HG02981 (cell line): Measurements from ENCODE around the gene CAMK4.
"Not testable (repeated sequence)": the region's sequence is repeated elsewhere in the genome, so short reads cannot be mapped to it uniquely, and the experiment has no call there.

Source experiments
- ATAC-seq: cut with Tn5 transposase; IDR thresholded peaks from one replicate; pipeline ENCODE4 v1.9.1; 2021; ENCODE audit warnings: mild to moderate bottlenecking, moderate library complexity; ENCODE audit not compliant: unreplicated experiment

Gene CAMK4

DNA sequence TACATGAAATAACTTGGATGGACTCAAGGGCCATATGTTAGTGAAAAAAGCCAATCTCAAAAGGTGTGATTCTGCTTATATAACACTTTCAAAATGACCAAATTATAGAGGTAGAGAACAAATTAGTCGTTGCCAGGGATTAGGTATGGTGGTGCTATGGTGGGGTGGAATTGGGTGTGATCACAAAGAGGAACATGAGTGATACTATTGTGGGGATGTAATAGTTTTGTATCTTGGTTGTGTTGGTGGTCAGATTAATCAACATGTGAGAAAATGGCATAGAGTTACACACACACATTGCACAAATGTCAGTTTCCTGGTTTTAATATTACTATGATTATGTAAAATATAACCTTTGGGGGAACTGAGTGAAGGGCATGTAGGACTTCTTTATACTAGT lies 31.9 kb downstream of the CAMK4 start:
- no peak for ATAC-seq

DNA sequence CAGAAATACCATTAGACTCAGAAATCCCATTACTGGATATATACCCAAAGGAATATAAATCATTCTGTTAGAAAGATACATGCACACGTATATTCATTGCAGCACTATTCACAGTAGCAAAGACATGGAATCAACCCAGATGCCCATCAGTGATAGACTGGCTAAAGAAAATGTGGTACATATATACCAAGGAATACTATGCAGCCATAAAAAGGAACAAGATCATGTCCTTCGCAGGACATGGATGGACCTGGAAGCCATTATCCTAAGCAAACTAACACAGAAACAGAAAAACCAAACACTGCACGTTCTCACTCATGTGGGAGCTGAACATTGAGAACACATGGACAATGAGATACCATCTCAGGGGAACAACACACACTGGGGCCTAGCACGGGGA lies 33.4 kb downstream of the CAMK4 start:
- ATAC-seq: not testable (repeated sequence)

DNA sequence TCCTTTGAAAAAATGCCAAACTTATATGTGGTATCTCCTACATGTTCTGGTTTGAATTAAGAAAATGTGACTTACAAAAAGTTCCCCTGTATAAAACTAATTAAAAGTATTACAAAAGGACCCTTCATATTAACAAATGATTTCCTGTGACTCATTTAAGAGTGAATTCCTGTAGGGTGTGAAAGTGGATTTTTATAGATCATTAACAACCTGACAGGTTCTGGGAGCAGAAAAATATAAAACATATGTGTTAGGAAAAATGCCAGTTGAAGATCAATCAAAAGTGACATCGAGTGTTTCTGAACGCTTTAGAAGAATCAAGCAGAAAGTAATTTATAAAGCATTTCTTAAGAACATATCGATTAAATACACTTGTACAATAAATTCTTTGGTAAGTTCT lies 35.5 kb downstream of the CAMK4 start:
- no peak for ATAC-seq

DNA sequence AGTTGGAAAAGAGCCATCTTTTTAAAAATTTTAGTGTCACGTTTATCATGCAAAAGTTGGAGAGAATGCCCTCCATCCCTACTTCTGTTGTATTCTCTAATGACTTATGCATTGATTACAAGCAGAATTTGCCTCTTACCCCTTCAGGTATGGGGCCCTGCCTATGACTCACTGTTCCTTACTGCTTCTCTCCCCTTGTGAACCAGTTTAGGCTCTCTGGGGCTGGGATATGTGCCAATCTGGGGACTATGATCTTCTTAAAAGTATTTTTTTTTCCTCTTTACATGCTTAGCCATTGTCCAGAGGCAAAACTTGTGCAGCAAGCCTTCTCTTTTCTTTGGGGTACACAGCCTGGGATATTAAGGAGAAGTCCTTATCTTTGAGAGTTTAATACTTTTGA lies 37.4 kb downstream of the CAMK4 start:
- no peak for ATAC-seq

DNA sequence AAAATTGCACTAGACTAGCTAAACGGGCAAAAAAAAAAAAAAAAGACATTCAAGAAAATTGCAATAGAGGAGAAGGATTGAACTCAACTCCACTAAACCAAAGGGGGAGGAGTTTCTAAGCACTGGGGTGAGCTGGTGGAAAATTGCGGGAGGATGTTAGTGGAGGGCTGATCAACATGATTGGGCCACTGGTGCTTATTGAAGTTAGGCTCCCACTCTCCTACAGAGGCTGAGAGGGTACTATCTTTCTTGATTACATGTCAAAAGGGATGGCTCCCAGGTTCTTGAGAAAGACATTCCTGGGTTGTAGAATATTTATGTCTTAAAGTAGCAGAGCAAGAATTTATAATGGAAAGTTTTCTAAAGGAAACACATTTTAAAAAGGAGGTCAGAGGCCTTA lies 38.0 kb downstream of the CAMK4 start:
- no peak for ATAC-seq

DNA sequence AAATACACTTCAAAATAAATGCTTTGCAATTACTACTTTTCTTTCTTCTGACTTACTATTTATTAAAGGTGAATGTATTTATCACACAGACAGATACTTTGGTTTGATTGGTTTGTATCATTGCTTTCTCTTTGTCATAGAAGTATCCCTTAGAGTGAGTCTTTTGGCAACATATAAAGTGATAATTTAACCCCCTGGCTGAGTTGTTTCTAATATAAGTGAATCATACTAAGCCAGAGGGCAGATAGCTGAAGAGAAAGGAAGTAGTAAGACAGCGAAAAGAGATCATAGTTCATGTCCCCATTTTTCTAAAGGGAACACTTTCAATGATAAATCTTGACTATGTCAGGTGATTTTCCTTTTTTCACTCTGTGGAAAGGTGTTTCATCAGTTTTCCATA lies 38.6 kb downstream of the CAMK4 start:
- no peak for ATAC-seq

DNA sequence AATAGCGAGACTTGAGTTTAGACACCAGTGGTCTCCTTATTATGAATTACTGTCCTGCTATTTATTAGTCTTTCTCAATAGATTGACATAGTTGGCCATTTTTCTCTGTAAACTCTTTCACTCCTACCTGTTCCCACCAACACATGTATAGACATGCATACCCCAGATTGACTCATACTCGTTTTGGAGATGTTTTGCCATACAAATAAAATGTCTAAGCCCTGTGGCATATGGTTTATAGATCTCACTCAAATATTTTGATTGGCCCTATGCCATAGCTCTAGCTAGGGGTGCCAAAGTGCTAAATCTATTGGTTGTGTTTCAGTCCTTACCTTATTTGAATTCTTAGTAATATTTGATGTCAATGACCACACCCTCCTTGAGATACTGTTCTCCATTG lies 42.3 kb downstream of the CAMK4 start:
- ATAC-seq: no peak

DNA sequence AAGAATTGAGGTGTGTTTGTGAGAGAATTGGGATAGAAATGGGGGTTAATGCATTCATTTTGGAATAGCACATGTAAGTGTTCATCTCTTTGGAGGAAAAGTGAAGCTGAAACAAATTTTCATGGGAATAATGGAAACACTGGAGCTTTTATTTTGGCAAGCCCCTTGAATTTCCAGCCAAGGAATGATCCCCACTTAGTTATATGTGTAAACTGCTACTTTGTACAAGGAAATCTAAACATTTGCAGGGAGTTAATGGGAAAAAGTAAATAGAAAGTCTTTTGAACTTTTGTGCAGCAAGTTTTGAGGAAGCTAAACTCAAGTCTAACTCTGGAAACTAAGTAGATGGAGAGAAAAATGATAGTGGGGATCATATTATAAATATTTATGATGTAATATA lies 44.1 kb downstream of the CAMK4 start:
- no peak for ATAC-seq

DNA sequence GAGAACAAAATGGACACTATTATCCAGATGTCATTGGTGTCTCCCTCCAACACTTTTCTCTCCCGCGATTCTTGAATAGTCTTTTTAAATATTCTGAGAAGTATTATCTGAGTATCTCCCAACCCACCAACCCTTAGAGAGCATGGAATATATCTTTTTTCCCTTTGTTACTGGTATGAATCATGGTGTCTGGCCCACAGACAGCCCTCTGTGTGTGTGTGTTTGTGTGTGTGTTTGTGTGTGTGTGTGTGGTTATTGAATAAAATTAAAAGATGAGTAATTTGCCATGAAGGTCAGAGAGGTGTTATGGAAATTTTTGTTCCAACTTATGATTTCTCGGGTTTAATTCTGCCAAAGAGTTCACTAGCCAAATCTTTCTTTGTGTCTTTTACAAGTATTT lies 47.7 kb downstream of the CAMK4 start:
- no peak for ATAC-seq

DNA sequence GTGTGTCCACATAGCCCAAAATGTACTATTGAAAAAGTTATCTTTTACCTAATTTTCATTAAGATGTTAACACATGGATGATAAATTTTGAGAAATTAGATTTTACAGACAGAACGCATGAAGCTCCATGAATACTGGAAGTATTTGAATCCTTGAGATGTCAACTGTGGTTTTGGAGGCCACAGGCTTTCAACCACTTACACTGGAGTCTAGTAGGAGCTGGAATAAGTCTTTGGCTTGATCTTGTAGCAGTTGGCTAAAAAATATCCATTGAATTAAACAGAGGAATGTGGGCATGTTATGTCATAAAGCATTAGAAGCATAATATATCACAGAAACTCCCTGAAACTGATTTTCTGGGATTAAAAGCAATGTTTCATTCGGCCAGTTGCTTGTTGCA lies 52.9 kb downstream of the CAMK4 start:
- no peak for ATAC-seq

DNA sequence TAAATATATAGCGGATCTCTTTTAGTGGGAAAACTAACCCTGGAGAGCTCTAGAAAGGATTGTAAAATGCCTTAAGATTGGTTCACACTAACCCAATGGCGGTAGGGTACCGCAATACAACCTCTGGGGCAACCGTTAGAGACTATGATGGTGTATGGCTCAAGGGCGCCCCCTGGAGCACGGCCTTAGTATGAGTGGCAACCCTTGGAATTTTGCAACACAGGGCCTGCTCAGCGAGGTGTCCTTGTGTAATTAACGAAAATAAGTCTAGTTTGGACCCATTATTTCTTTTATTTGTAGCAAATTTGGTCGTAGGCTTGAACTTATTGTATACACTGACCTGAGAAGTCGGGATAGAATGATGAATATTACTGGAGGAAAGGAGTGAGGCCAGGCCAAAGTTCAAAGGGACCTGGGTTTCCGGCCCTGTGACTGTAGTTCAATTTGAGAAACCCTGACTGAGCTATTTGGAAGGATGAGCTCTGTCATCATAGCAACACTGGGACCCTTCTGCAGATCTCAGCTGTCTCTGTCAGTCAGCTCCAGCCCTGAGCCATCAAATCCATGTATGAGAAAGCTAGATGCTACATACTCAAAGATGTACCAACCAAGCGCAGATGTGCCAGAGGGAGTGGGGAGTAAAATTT lies 54.8 kb downstream of the CAMK4 start:
- peak; percentile 92 for ATAC-seq

DNA sequence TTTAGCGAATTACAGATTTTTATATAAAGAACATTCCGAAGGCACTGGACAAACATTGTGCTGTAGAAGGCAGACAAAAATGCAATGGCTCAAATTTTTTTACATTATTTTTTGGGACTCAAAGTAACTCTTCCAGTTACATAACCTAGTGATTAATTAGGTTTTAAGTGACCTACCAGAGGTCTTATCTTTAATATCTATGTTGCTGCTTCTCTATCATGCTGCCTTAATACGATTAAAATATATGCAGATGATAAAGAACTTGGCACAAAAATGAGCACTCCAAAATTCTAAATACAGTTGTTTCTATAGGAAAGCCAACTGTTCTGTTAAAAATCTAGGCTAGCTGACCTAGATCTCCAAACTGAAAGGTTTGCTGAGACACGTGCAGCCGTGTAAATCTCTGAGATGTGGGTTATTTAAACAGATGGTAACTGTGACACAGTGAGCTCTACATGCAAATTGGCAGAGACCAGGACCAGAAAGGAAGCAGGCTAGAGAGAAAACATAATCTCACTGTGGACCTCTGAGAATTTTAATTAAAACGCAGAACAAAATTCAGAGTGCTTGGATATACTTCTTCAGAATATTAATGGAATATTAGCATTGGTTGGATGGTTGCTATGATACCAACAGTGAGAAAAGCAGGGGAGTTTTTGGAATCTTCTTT lies 56.2 kb downstream of the CAMK4 start:
- no peak for ATAC-seq

DNA sequence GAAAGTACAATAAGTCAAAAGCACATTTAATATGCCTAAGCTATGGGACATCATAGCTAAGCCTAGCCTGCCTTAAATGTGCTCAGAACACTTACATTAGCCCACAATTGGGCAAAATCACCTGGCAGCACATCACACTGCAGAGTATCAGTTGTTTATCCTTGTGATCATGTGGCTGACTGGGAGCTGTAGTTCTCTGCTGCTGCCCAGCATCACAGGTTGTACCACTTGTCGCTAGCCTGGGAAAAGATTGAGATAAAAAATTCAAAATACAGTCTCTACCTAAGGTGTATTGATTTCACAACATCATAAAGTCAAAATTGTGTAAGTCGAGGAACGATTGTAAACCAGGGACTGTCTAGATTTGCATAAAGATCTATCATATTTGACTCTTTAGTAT lies 58.6 kb downstream of the CAMK4 start:
- ATAC-seq: no peak

DNA sequence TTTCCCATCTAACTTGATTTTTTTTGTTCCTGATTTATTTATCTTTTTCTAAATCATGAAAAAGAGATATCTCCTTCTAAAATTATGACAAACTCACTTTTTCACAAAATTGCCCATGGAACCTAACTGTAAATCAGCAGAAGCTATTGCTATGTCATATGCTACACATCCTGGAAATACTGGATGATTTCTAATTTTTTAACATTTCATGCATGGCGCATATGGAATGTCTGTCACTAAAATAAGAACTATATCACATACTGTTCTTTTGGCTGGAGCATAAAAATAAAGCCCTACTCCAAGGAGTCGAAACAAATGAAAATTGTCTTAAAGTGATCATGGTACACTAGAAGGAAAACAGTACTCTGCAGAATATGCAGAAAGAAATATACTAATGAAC lies 60.6 kb downstream of the CAMK4 start:
- no peak for ATAC-seq

DNA sequence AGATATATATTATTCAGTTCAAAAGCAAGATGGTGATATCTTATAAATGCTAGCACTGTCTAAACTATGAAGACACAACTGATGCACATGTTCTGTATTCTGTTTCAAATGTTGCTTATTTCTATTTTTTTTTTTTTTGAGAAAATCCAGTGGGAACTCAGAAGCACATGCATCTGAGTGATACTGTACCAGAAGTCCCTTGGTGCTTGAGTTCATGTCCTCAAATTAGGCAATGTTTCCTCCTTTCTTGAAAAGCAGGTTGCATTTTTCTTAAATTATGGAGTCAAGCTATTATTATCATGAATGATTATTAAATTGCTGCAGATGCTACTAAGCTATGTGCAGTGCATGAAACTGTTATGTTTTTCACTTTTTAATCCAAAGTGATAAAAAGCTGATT lies 70.4 kb downstream of the CAMK4 start:
- no peak for ATAC-seq

DNA sequence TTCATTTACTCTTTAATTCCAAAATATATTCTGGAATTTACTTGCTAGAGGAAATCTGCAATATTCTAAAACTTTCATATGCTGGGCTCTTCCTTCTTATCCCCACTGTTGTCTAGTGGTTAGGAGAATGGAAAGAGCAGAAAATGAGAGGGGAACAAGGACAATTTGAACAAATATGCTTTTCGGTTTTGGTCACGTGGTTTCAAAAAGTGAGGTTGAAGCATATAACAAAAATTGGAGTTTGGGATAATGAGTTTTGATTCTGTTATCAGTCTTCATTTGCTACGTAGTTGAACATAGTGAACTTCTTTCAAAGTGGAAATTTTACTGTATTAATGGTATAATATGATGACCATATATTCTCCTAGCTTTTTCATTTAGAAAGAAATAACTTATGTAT lies 71.5 kb downstream of the CAMK4 start:
- ATAC-seq: no peak

DNA sequence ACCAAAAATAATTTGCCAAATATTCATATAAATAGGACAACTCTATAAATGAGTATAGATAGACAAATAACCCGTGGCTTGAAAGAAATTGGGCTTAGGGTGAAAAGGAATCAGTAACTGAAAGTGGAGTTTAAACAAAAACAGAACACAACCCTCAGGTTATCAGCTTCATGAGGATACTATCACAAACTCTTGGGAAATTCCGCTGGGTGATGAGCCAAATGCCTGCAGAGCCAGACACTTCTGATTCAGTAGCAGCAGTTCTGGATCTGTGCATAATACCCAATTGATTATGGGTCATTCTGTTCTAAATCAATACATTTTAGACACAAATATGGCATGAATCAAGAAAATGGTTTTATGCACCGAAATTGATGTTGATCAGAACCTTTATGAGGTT lies 72.4 kb downstream of the CAMK4 start:
- no peak for ATAC-seq

DNA sequence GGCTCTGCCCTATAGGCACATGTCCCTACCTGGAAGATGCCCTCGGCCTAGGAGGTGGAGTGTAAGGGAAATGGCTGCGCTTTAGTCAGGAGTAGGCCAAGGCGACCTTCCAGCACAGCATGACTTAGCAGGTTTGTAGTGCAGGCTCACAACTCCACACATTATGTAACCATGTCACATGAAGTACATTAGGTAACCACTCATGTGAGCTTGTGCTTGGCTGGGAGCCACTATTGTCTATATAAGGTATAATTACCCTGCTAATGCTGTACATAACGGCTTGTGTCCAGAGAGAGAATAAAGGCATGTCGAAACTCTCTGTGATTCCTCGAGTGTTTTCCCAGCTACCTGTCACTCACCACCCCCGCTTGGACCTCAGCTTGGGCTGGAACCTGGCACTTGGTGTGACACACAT lies 74.9 kb downstream of the CAMK4 start:
- no peak for ATAC-seq

DNA sequence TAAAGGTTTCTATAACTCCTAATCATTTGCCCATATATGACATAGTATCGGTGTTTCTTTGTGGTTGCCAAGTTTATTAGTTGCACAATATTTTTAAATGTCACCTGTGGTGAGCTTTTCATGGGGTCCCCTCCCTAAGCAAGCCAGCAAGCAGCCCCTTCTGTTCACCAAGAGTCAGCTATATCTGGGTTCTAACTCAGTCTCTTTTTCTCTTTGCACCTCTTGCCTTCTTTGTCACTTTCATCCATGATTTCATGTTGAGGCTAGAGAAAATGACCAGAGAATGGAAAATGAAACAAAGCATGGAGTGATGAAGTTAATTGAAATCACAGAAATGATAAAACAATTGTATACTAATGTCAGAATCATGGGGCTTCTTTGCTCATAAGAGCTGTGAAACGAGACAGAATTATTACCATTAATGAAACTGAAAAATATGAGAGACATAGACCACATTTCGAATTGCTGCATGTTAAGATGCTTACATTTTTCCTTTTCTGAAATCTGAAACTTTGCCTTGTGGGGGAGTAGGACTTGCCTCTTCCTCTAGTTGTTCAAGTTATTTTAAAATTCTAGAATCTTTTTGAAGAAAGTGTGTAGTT lies 75.7 kb downstream of the CAMK4 start:
- ATAC-seq: no peak

DNA sequence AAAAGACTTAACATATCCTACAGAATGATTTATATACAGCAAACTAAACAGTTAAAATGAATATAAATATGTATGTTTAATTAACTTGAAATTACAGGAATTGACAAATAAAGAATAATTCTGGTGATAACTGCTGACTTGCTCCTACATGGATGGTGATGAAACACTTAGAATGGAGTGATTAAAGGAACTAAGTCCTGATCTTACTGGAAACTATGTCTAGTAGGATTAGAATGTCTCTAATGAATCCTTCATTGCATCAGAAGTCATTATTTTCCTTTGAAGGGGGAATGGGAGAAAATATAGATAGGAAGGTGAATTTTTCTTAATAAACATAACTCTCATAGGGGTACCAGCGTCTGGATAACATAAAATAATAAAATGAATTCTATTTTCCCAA lies 77.1 kb downstream of the CAMK4 start:
- ATAC-seq: no peak

DNA sequence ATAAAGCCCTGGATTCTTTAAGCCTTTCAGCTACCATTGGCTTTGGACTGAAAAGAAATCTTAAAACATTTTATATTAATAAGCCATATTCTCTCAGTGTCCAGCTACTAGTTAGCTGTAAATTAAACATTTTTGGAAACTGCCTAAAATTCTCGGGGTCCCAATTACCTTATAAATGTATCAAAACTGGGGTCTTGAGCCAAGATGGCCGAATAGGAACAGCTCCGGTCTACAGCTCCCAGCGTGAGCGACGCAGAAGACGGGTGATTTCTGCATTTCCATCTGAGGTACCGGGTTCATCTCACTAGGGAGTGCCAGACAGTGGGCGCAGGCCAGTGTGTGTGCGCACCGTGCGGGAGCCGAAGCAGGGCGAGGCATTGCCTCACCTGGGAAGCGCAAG lies 77.9 kb downstream of the CAMK4 start:
- not testable (repeated sequence) for ATAC-seq

DNA sequence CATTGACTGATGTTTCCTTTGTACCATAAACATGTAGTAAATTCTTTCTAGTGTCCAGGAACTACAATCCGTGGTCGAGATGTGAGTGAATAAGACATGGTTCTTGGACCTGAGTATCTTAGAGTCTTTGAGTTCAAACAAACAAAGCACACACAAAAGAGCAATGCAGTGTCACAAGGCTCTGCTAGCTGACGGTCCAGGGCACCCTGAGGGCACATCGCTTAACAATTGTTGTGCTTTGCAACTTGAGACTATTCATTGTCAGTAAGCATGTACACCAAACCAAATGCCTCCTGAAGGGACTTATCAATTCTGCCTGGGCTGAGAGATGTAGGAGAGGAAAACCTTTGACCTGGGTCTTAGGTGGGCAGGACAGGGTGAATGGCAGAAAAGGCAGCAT lies 84.8 kb downstream of the CAMK4 start:
- no peak for ATAC-seq

DNA sequence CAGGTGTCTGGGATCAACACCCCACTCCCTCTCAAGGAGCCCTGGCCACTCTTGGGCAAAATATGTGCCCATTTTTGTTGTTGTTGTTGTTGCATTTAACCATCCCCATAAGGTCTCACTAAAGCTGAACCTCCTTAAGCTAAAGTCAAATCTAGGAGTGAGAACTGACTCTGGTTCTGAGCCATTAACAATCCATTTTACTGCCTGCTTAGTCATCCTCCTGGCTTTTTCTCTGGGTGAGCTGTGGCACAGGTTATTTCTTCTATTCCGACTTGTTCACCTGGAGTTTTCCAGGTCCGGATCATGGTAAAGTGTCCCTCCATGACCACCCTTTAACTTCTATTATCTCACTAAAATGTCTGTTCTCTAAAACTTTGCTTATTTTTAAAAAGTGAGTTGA lies 85.2 kb downstream of the CAMK4 start:
- no peak for ATAC-seq
